Bronchial epithelial cell (primary cell): ENCODE results near the gene POLR3G. TPM values are rescaled to one million over a fixed set of nuclear protein-coding genes. Genes with fewer than 3 reads are reported as not detected.

ENCODE experiments used
- DNase-seq: peaks from one replicate; pipeline ENCODE4 v3.0.0-alpha.2; 2010; ENCODE audit warnings: low read depth
- FAIRE-seq: peaks from 2 replicates; lab custom pipeline; 2011; peaks lifted over from hg19 to GRCh38; lab: Jason Lieb, UNC
- H3K27me3 ChIP-seq: 2 replicates; pipeline ENCODE4 v1.5.1; 2011; ENCODE audit warnings: low read length; ENCODE audit not compliant: control insufficient read depth, insufficient read depth
- H3K36me3 ChIP-seq: 2 replicates; pipeline ENCODE4 v1.5.1; 2011; ENCODE audit warnings: low read length; ENCODE audit not compliant: control insufficient read depth, insufficient read depth
- H3K4me3 ChIP-seq: 2 replicates; pipeline ENCODE4 v1.5.1; 2011; ENCODE audit warnings: mild to moderate bottlenecking, low read depth, low read length, control low read depth
- CTCF ChIP-seq: IDR thresholded peaks from 2 replicates; pipeline ENCODE4 v1.5.1; 2011; ENCODE audit warnings: mild to moderate bottlenecking, moderate library complexity, low read length, control low read depth, inconsistent platforms; ENCODE audit not compliant: insufficient read depth, severe bottlenecking
- total RNA-seq: library from RNA; depleted of rRNA; stranded (reverse); fragments of >200 nt; gene quantifications from 2 replicates; pipeline ENCODE4 v1.2.1, GENCODE V29; 2014

POLR3G gene
- total RNA-seq, 1 donor from 2014 or later: 7.9 TPM

DNA sequence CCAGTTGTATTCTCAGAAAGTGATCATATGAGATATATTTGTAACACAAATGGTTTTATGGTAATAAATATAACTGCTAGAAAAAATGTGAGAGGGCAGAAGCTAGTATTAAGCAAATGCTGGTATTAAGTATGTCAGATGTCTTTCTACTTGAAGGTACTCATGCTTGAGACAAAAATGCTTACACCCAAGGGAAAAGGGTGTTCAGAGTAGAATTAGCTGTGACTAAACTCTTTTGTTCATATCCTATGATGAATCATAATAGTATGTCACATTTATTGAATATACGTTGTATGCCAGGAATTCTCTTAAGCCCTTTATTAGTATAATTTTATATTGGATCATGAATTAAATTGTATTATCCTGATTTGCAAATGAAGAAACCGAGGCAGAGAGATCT, 86.1 kb downstream of the POLR3G start:
- Histone ChIP-seq H3K27me3 (peaks cover 6% of the 10 kb centered on the region), H3K4me3 (no peak overlapping the region), H3K36me3 (no peaks in the 10 kb centered on the region)
- TF ChIP-seq CTCF: no peak
- DNase-seq (peak; percentile 79), FAIRE-seq (no peak)

DNA sequence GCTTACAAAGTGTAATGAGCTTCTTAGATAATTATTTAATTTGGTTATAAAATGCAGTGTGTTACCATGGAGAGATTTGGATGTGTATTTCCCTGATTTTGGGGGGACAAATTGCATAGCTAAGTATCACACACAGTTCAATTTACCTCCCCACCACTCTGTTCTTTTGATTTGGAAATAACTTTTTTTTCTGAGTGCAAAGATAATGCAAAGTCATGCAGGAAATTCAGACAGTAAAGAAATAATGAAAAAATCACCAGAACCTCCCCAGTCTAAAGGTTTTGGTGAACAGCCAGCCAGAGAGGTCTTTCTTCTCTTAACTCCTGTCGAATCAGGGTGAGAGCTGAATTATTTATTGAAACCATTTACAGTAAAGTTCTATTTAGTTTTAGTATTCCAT, 87.1 kb downstream of the POLR3G start:
- DNase-seq (no peak), FAIRE-seq (no peak)

DNA sequence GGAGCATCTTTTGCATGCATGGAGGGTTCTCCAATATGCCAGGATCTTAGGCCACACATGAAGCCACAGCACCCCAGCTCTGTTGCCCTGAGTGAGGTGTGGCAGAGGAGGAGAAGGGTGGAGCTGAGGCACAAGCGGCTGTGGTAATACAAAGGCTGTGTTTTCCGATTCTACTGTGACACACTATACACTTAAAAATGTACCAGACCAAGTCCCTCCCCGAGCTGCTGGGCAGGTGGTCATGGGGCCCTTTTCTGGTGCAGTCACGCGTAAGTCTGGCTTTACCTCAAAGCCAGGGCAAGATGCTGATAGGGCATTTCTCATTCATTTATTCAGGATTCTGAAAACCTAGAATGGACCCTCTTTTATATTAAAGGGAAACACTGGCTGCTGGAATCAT, 87.7 kb downstream of the POLR3G start:
- FAIRE-seq: no peak
- Histone ChIP-seq H3K36me3 (no peaks in the 10 kb centered on the region), H3K4me3 (no peak overlapping the region), H3K27me3 (peaks cover 4% of the 10 kb centered on the region)
- TF ChIP-seq CTCF: no peak
- DNase-seq: no peak

More for the DNA sequence above, 87.1 kb downstream of the POLR3G start:
- H3K36me3 ChIP-seq: no peaks in the 10 kb centered on the region
- H3K27me3 ChIP-seq: peaks cover 6% of the 10 kb centered on the region
- no peak overlapping the region for H3K4me3 ChIP-seq
- TF ChIP-seq CTCF: no peak

- H3K4me3 ChIP-seq: no peak overlapping the region
- DNase-seq: no peak
- no peak for FAIRE-seq
- no peaks in the 10 kb centered on the region for H3K27me3 ChIP-seq
- no peak for TF ChIP-seq CTCF
- H3K36me3 ChIP-seq: no peaks in the 10 kb centered on the region
Observed at GRCh38 chr5:90563108-90563507, 88.4 kb downstream of the POLR3G start.

Other genes with a start within 250 kb of the POLR3G start
- 8.2 and 15.7 TPM in 2 replicates for gene CETN3, start 65.1 kb upstream of the POLR3G start, total RNA-seq
- 3.2 and 4.0 TPM in 2 replicates for gene MBLAC2, start 93 bp upstream of the POLR3G start, total RNA-seq
- gene LYSMD3, start 54.7 kb downstream of the POLR3G start, total RNA-seq: 15.4 and 16.3 TPM in 2 replicates
- 1.6 and 3.3 TPM in 2 replicates for gene ADGRV1, start 83.9 kb downstream of the POLR3G start, total RNA-seq